HepG2 (cell line): ENCODE measurements around the gene HARBI1. TPM values are rescaled to one million over a fixed set of nuclear protein-coding genes. Genes with fewer than 3 reads are reported as not detected.

Experiments used
- ATAC-seq: fragments of 200-7000 bp; cut with Tn5 transposase; 3 replicates; pipeline ENCODE4 v1.9.1; 2020; ENCODE audit warnings: mild to moderate bottlenecking, moderate library complexity
- BruUV-seq: library from RNA; stranded (reverse); fragments of 400-500 nt; replicated peaks from 2 replicates; lab custom pipeline; 2021; lab: Mats Ljungman, UMichigan
- CTCF ChIA-PET: fragments of 300-600 bp; formaldehyde crosslinking; extraction: SDS; loops from one replicate; lab custom pipeline; 2021; ENCODE audit warnings: low total read pairs, inconsistent platforms, low intra/inter-chr PET ratio; lab: Yijun Ruan, JAX
- POLR2A ChIA-PET: fragments of 350-600 bp; sonication (Branson Sonifier 250); formaldehyde crosslinking; loops from one replicate; lab custom pipeline; 2020; ENCODE audit warnings: antibody characterized with exemption, inconsistent platforms; lab: Yijun Ruan, JAX
- DNase-seq: peaks from one replicate; pipeline ENCODE4 v3.0.0-alpha.2; 2015; ENCODE audit warnings: low spot score
- FAIRE-seq: peaks from 3 replicates; lab custom pipeline; 2011; peaks lifted over from hg19 to GRCh38; lab: Jason Lieb, UNC
- H2AFZ ChIP-seq: one replicate; pipeline ENCODE4 v1.6.1; 2011; ENCODE audit warnings: low read length, inconsistent platforms
- H3K27ac ChIP-seq: fragments of 300-600 bp; 3 replicates; pipeline ENCODE4 v1.8.0; 2011; ENCODE audit warnings: mixed run types, mild to moderate bottlenecking, mixed read lengths, low read length, inconsistent platforms; ENCODE audit not compliant: insufficient read depth; ENCODE audit errors: extremely low read length
- H3K27me3 ChIP-seq, 2 experiments: fragments of 200-600 bp in 1 of 2; 2 replicates in 1 of 2; 3 replicates in 1 of 2; pipeline versions ENCODE4 v1.6.0 to v1.8.0; 2011; ENCODE audit warnings: low read length in 2 of 2, mild to moderate bottlenecking in 2 of 2, moderate library complexity in 2 of 2, inconsistent platforms in 1 of 2; ENCODE audit not compliant: insufficient read depth in 2 of 2, control insufficient read depth in 1 of 2
- H3K36me3 ChIP-seq, 2 experiments: fragments of 200-600 bp in 1 of 2; replicated peaks in 1 of 2; 2 replicates in 1 of 2; 3 replicates in 1 of 2; pipeline versions ENCODE4 v1.5.1 to v1.8.0; 2011; ENCODE audit warnings: low read length in 2 of 2, inconsistent platforms in 1 of 2; ENCODE audit not compliant: insufficient read depth in 2 of 2, control insufficient read depth in 1 of 2
- H3K4me1 ChIP-seq: 2 replicates; pipeline ENCODE4 v1.5.1; 2012; ENCODE audit warnings: low read length, inconsistent platforms; ENCODE audit not compliant: insufficient read depth
- H3K4me2 ChIP-seq: 2 replicates; pipeline ENCODE4 v1.6.0; 2011; ENCODE audit warnings: low read depth, low read length, inconsistent platforms
- H3K4me3 ChIP-seq, 3 experiments: fragments of 200-600 bp in 1 of 3; sonication (generic), shearing (Covaris generic) in 1 of 3; replicated peaks in 1 of 3; 2 replicates each; pipeline ENCODE4 v1.5.1; 2011 to 2016; ENCODE audit warnings: low read length in 3 of 3, inconsistent platforms in 2 of 3, low read depth in 2 of 3, mild to moderate bottlenecking in 2 of 3, control low read depth in 1 of 3, mixed read lengths in 1 of 3; ENCODE audit not compliant: insufficient read depth in 1 of 3
- H3K79me2 ChIP-seq: one replicate; pipeline ENCODE4 v1.6.1; 2011; ENCODE audit warnings: low read length, inconsistent platforms; ENCODE audit not compliant: insufficient read depth
- H3K9ac ChIP-seq: 2 replicates; pipeline ENCODE4 v1.6.0; 2011; ENCODE audit warnings: mild to moderate bottlenecking, low read depth, low read length, inconsistent platforms; ENCODE audit not compliant: insufficient read depth
- H3K9me3 ChIP-seq: 2 replicates; pipeline ENCODE4 v1.5.1; 2012; ENCODE audit warnings: mild to moderate bottlenecking, low read length
- H4K20me1 ChIP-seq: 2 replicates; pipeline ENCODE4 v1.6.0; 2011; ENCODE audit warnings: inconsistent platforms, mild to moderate bottlenecking, low read length, moderate library complexity; ENCODE audit not compliant: insufficient read depth
- HDAC1 ChIP-seq: sonication (generic); formaldehyde crosslinking; IDR thresholded peaks from 2 replicates; pipeline ENCODE4 v1.5.1; 2020; ENCODE audit warnings: mild to moderate bottlenecking, missing genetic modification reagents
- NFIC ChIP-seq: IDR thresholded peaks from 2 replicates; pipeline ENCODE4 v1.6.1; 2012; ENCODE audit warnings: mild to moderate bottlenecking, low read length, inconsistent platforms
- PAX8 ChIP-seq: sonication (generic); formaldehyde crosslinking; IDR thresholded peaks from 2 replicates; pipeline ENCODE4 v1.8.0; 2022; ENCODE audit warnings: mild to moderate bottlenecking, missing genetic modification reagents, borderline replicate concordance
- RCOR2 ChIP-seq: IDR thresholded peaks from 2 replicates; pipeline ENCODE4 v1.6.1; 2016; ENCODE audit warnings: missing biosample characterization, missing genetic modification reagents
- SNAPC2 ChIP-seq: sonication (generic); formaldehyde crosslinking; IDR thresholded peaks from 2 replicates; pipeline ENCODE4 v1.8.1; 2022; ENCODE audit warnings: mild to moderate bottlenecking, missing genetic modification reagents
- ZBED4 ChIP-seq: sonication (generic); formaldehyde crosslinking; IDR thresholded peaks from 2 replicates; pipeline ENCODE4 v1.4.0; 2020; ENCODE audit warnings: missing genetic modification reagents, borderline replicate concordance
- ZBTB49 ChIP-seq: sonication (generic); formaldehyde crosslinking; IDR thresholded peaks from 2 replicates; pipeline ENCODE4 v1.4.0; 2020; ENCODE audit warnings: missing genetic modification reagents, borderline replicate concordance
- ZEB1 ChIP-seq: IDR thresholded peaks from 2 replicates; pipeline ENCODE4 v1.6.1; 2012; ENCODE audit warnings: mild to moderate bottlenecking, low read depth, inconsistent platforms; ENCODE audit not compliant: insufficient replicate concordance
- ZNF607 ChIP-seq: sonication (generic); formaldehyde crosslinking; IDR thresholded peaks from 2 replicates; pipeline ENCODE4 v1.5.1; 2020; ENCODE audit warnings: missing genetic modification reagents, mild to moderate bottlenecking, borderline replicate concordance
- ZNF720 ChIP-seq: sonication (generic); formaldehyde crosslinking; IDR thresholded peaks from 2 replicates; pipeline ENCODE4 v1.4.0; 2020; ENCODE audit warnings: missing genetic modification reagents
- ZNF746 ChIP-seq: sonication (generic); formaldehyde crosslinking; IDR thresholded peaks from 2 replicates; pipeline ENCODE4 v1.8.0; 2022; ENCODE audit warnings: mild to moderate bottlenecking, missing genetic modification reagents
- WGBS: methylation state at CpG from one replicate; pipeline ENCODE4 v1.1.6; 2017; ENCODE audit warnings: low lambda C conversion rate; 5-methylcytosine and 5-hydroxymethylcytosine counted together
- in situ Hi-C: cut with HindIII; loops from 2 replicates; pipeline ENCODE4 v1.10.0; 2017; ENCODE audit warnings: low pct_unique_long_range_greater_than_20kb; ENCODE audit not compliant: extremely low pct_ligation_motif_present
- intact Hi-C: fragments of 100-400 bp; cut with micrococcal nuclease; formaldehyde crosslinking; loops from one replicate; pipeline ENCODE4 v1.10.0; 2022; ENCODE audit not compliant: unreplicated experiment
- polyA plus RNA-seq, 8 experiments: library from polyadenylated mRNA; depleted of rRNA in 3 of 8; stranded (reverse) in 7 of 8; unstranded in 1 of 8; fragments of >200 nt; fragmentation: Illumina TruSeq in 4 of 8; extraction: Trizol in 4 of 8; gene quantifications; 2 replicates each; pipeline versions ENCODE4 v1.2.1 to v1.2.3, GENCODE V29; 2011 to 2016; ENCODE audit warnings: low read depth in 4 of 8, missing spikeins in 1 of 8, mixed read lengths in 1 of 8; ENCODE audit not compliant: insufficient read depth in 1 of 8
- total RNA-seq, 5 experiments: library from RNA; depleted of rRNA; stranded (reverse); fragments of >200 nt; fragmentation: Illumina TruSeq; extraction: Trizol; gene quantifications; 2 replicates each; pipeline ENCODE4 v1.2.3, GENCODE V29; 2016; ENCODE audit warnings: low read depth in 1 of 5
- TF ChIP-seq, protein P1 (sequence below): sonication (generic); formaldehyde crosslinking; IDR thresholded peaks from 2 replicates; pipeline ENCODE4 v1.8.0; 2022; ENCODE audit warnings: mild to moderate bottlenecking, missing genetic modification reagents, moderate library complexity

Gene HARBI1
- total and polyA plus RNA-seq, 2 of the 13 experiments (the other 11 are each of a cell fraction or from before 2014, with no cell fraction given), result 2.5 to 4.8 TPM

- ChIA-PET CTCF (no interaction called here), POLR2A (interaction anchor here (1.2 kb wide), 1 partner anchor 14 kb away, joined by 5 read pairs; no protein-coding TSS in a partner anchor)
- H3K4me3 ChIP-seq, result no peak overlapping the region
- peaks cover 11 to 38% of the 10 kb centered on the region in 2 experiments for H3K36me3 ChIP-seq
- FAIRE-seq (no peak), ATAC-seq (no peak), DNase-seq (no peak)
- peaks cover 34% of the 10 kb centered on the region for H3K79me2 ChIP-seq
- TF ChIP-seq NFIC (no peak), PAX8 (no peak), ZBTB49 (no peak), ZNF720 (CRISPR knock-in tag) (no peak), SNAPC2 (CRISPR knock-in tag) (no peak), RCOR2 (no peak), ZNF607 (no peak), ZNF746 (CRISPR knock-in tag) (no peak), HDAC1 (CRISPR knock-in tag) (no peak), ZEB1 (no peak), ZBED4 (CRISPR knock-in tag) (no peak)
- TF ChIP-seq, protein P1, sequence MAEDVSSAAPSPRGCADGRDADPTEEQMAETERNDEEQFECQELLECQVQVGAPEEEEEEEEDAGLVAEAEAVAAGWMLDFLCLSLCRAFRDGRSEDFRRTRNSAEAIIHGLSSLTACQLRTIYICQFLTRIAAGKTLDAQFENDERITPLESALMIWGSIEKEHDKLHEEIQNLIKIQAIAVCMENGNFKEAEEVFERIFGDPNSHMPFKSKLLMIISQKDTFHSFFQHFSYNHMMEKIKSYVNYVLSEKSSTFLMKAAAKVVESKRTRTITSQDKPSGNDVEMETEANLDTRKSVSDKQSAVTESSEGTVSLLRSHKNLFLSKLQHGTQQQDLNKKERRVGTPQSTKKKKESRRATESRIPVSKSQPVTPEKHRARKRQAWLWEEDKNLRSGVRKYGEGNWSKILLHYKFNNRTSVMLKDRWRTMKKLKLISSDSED, result no peak
- H3K4me2 ChIP-seq, result no peak overlapping the region
- H4K20me1 ChIP-seq, result no peaks in the 10 kb centered on the region
- in situ Hi-C loops, result no loop called here
- H3K9ac ChIP-seq, result no peak overlapping the region
- H3K27me3 ChIP-seq, result no peaks in the 10 kb centered on the region
- WGBS, result 94% methylated on average over 3 of the region's 3 CpGs
- no TSS peak for BruUV-seq
- no peak overlapping the region for H2AFZ ChIP-seq
- intact Hi-C loops, result no loop called here
- H3K27ac ChIP-seq, result no peak overlapping the region
- H3K4me1 ChIP-seq, result peaks cover 32% of the 10 kb centered on the region
- no peaks in the 10 kb centered on the region for H3K9me3 ChIP-seq
Measured at GRCh38 chr11:46625406-46625805, 8.4 kb upstream of the HARBI1 start.
